CD14-positive monocyte (primary cell): ENCODE data around the gene FLRT1. TPM values are rescaled to one million over a fixed set of nuclear protein-coding genes. Genes with fewer than 3 reads are reported as not detected.

Source experiments
- DNase-seq, 3 donors: peaks; one replicate each; pipeline ENCODE4 v3.0.0-alpha.2; 2011 to 2022
- H2AFZ ChIP-seq: 2 replicates; pipeline ENCODE4 v1.6.0; 2012; ENCODE audit warnings: mild to moderate bottlenecking, low read depth, low read length, inconsistent platforms; ENCODE audit not compliant: insufficient read depth, poor library complexity, severe bottlenecking
- H3K27ac ChIP-seq, 2 donors: 1 replicate in 1 of 2; 2 replicates in 1 of 2; pipeline ENCODE4 v1.5.1; 2012 to 2013; ENCODE audit warnings: low read length in 2 of 2, control low read depth in 1 of 2, inconsistent platforms in 1 of 2, low read depth in 1 of 2, mild to moderate bottlenecking in 1 of 2
- H3K27me3 ChIP-seq, 2 donors: one replicate each; pipeline versions ENCODE4 v1.6.0 to v1.6.1; 2011 to 2013; ENCODE audit warnings: low read length in 2 of 2; ENCODE audit not compliant: control insufficient read depth in 2 of 2, insufficient read depth in 2 of 2
- H3K36me3 ChIP-seq, 2 donors: replicated peaks in 1 of 2; 1 replicate in 1 of 2; 2 replicates in 1 of 2; pipeline versions ENCODE4 v1.5.1 to v1.6.1; 2012 to 2013; ENCODE audit warnings: low read length in 2 of 2, control low read depth in 1 of 2, inconsistent platforms in 1 of 2, mild to moderate bottlenecking in 1 of 2; ENCODE audit not compliant: insufficient read depth in 2 of 2, control insufficient read depth in 1 of 2
- H3K4me1 ChIP-seq, 2 donors: 1 replicate in 1 of 2; 2 replicates in 1 of 2; pipeline versions ENCODE4 v1.5.1 to v1.6.1; 2012 to 2013; ENCODE audit warnings: low read length in 2 of 2, control low read depth in 1 of 2, inconsistent platforms in 1 of 2, mild to moderate bottlenecking in 1 of 2, moderate library complexity in 1 of 2; ENCODE audit not compliant: insufficient read depth in 2 of 2, control insufficient read depth in 1 of 2
- H3K4me2 ChIP-seq: replicated peaks from 2 replicates; pipeline ENCODE3; 2012; ENCODE audit warnings: low read length, moderate library complexity, mild to moderate bottlenecking; ENCODE audit not compliant: poor library complexity, severe bottlenecking; ENCODE audit errors: extremely low read depth
- H3K4me3 ChIP-seq, 3 experiments: fragments of 200-600 bp in 1 of 3; sonication (generic) in 1 of 3; replicated peaks in 1 of 3; 1 replicate in 2 of 3; 2 replicates in 1 of 3; pipeline ENCODE4 v1.5.1; 2011 to 2013; ENCODE audit warnings: low read length in 3 of 3, mild to moderate bottlenecking in 3 of 3, control low read depth in 2 of 3, low read depth in 2 of 3, inconsistent platforms in 1 of 3, moderate library complexity in 1 of 3
- H3K79me2 ChIP-seq: 2 replicates; pipeline ENCODE4 v1.6.0; 2012; ENCODE audit warnings: mild to moderate bottlenecking, control low read depth, inconsistent platforms, low read length, moderate library complexity; ENCODE audit not compliant: insufficient read depth
- H3K9ac ChIP-seq: 2 replicates; pipeline ENCODE4 v1.6.0; 2017; ENCODE audit warnings: low read length, mild to moderate bottlenecking; ENCODE audit not compliant: insufficient read depth, poor library complexity, severe bottlenecking
- H3K9me3 ChIP-seq, 2 donors: replicated peaks in 1 of 2; 1 replicate in 1 of 2; 2 replicates in 1 of 2; pipeline versions ENCODE4 v1.5.1 to v1.6.1; 2012 to 2013; ENCODE audit warnings: low read length in 2 of 2, control low read depth in 1 of 2; ENCODE audit not compliant: control insufficient read depth in 1 of 2, insufficient read depth in 1 of 2
- H4K20me1 ChIP-seq: 2 replicates; pipeline ENCODE4 v1.6.0; 2012; ENCODE audit warnings: mild to moderate bottlenecking, low read length, control low read depth, moderate library complexity; ENCODE audit not compliant: insufficient read depth
- H3K27ac Mint-ChIP-seq, 7 donors: one replicate each; pipeline ENCODE4 v1.8.0; 2020; ENCODE audit warnings: mild to moderate bottlenecking in 7 of 7, mixed read lengths in 7 of 7, moderate library complexity in 6 of 7, inconsistent platforms in 2 of 7
- H3K27me3 Mint-ChIP-seq, 3 donors: one replicate each; pipeline ENCODE4 v1.8.0; 2021 to 2022; ENCODE audit warnings: low read depth in 3 of 3, mild to moderate bottlenecking in 3 of 3, mixed read lengths in 3 of 3, moderate library complexity in 3 of 3, inconsistent platforms in 1 of 3
- H3K36me3 Mint-ChIP-seq, 2 donors: one replicate each; pipeline ENCODE4 v1.8.0; 2020; ENCODE audit warnings: mixed read lengths in 2 of 2, inconsistent platforms in 1 of 2, mild to moderate bottlenecking in 1 of 2
- H3K4me1 Mint-ChIP-seq: one replicate; pipeline ENCODE4 v1.8.0; 2020; ENCODE audit warnings: mild to moderate bottlenecking, mixed read lengths
- H3K4me3 Mint-ChIP-seq, 2 donors: one replicate each; pipeline ENCODE4 v1.8.0; 2020; ENCODE audit warnings: mild to moderate bottlenecking in 2 of 2, mixed read lengths in 2 of 2, moderate library complexity in 1 of 2
- H3K9me3 Mint-ChIP-seq, 7 donors: one replicate each; pipeline ENCODE4 v1.8.0; 2020 to 2022; ENCODE audit warnings: mixed read lengths in 7 of 7, mild to moderate bottlenecking in 6 of 7, moderate library complexity in 6 of 7, inconsistent platforms in 2 of 7
- CTCF ChIP-seq: fragments of 200-600 bp; IDR thresholded peaks from one replicate; pipeline ENCODE4 v1.8.0; 2022; ENCODE audit warnings: antibody characterized with exemption, mild to moderate bottlenecking
- WGBS: methylation state at CpG from one replicate; pipeline ENCODE4 v1.1.5; 2013; ENCODE audit warnings: missing lambda C conversion rate; ENCODE audit not compliant: insufficient coverage; 5-methylcytosine and 5-hydroxymethylcytosine counted together
- intact Hi-C, 2 donors: fragments of 100-400 bp; cut with micrococcal nuclease; formaldehyde crosslinking; loops; one replicate each; pipeline versions ENCODE4 v1.15.0 to v1.15.1; 2023
- polyA plus RNA-seq, 3 donors: library from polyadenylated mRNA; depleted of rRNA in 1 of 3; unstranded in 2 of 3; stranded (reverse) in 1 of 3; fragments of 300-500 nt in 2 of 3; fragments of >200 nt in 1 of 3; fragmentation: Illumina TruSeq in 2 of 3; gene quantifications; 1 replicate in 2 of 3; 2 replicates in 1 of 3; pipeline ENCODE4 v1.2.3, GENCODE V29; 2012 to 2021

FLRT1 gene
- polyA plus RNA-seq, 3 donors: not detected

GRCh38 chr11:64076758-64077157 lies 41.0 kb downstream of the FLRT1 start:
- Mint-ChIP-seq H3K27ac (no peak overlapping the region), H3K4me3 (no peak overlapping the region), H3K27me3 (peaks cover 2 to 6% (median 2%) of the 10 kb centered on the region in 3 donors), H3K4me1 (peaks cover 8% of the 10 kb centered on the region), H3K36me3 (no peaks in the 10 kb centered on the region), H3K9me3 (no peaks in the 10 kb centered on the region)
- no peak for DNase-seq
- Histone ChIP-seq H3K27ac (no peak overlapping the region), H3K9ac (no peak overlapping the region), H3K36me3 (no peaks in the 10 kb centered on the region), H3K4me2 (no peak overlapping the region), H3K9me3 (no peaks in the 10 kb centered on the region), H3K4me1 (peaks cover 10 to 13% of the 10 kb centered on the region in 2 donors), H2AFZ (no peak overlapping the region), H4K20me1 (no peaks in the 10 kb centered on the region), H3K79me2 (no peaks in the 10 kb centered on the region), H3K4me3 (no peak overlapping the region), H3K27me3 (no peaks in the 10 kb centered on the region)
- intact Hi-C loops: no loop called here
- no peak for TF ChIP-seq CTCF
- WGBS: 86% methylated on average over 1 of the region's 8 CpGs

DNA sequence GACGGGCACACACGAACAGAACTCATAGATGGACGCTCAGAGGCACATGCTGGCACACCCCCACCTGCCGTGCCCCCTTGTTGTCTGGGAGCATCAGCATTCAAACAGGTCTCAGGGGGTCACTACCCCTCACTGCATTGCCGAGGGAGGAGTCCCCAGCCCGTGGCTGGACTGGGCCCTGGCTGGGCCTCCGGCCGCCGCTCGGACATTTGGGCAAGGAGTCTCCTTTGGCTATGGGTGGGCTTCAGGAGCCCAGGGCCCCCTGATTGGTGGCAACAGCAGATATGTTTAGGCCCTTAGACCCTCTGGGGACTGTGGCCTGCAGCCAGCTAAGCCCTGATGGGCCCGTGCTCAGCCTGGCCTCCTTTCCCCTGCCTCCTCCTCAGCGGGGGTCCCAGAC lies 41.9 kb downstream of the FLRT1 start:
- WGBS: 96% methylated on average over 12 of the region's 12 CpGs
- no peak overlapping the region for H3K4me2 ChIP-seq
- H3K27me3 ChIP-seq: no peaks in the 10 kb centered on the region
- H3K4me1 Mint-ChIP-seq: peaks cover 8% of the 10 kb centered on the region
- no peak overlapping the region for H3K27ac ChIP-seq
- intact Hi-C loops: no loop called here
- TF ChIP-seq CTCF: no peak
- DNase-seq: no peak
- peaks cover 10 to 13% of the 10 kb centered on the region in 2 donors for H3K4me1 ChIP-seq
- no peak overlapping the region for H3K27ac Mint-ChIP-seq
- no peak overlapping the region for H2AFZ ChIP-seq
- no peaks in the 10 kb centered on the region for H3K9me3 Mint-ChIP-seq
- no peak overlapping the region for H3K4me3 ChIP-seq
- H3K9ac ChIP-seq: no peak overlapping the region
- H3K36me3 ChIP-seq: no peaks in the 10 kb centered on the region
- no peak overlapping the region for H3K4me3 Mint-ChIP-seq
- H4K20me1 ChIP-seq: no peaks in the 10 kb centered on the region
- no peaks in the 10 kb centered on the region for H3K79me2 ChIP-seq
- H3K9me3 ChIP-seq: no peaks in the 10 kb centered on the region
- peaks cover 2 to 6% (median 4%) of the 10 kb centered on the region in 3 donors for H3K27me3 Mint-ChIP-seq
- H3K36me3 Mint-ChIP-seq: no peaks in the 10 kb centered on the region
